Kidney glomerular epithelial cell (primary cell): ENCODE data around the gene PPP6R3.
"Not testable (repeated sequence)": the region's sequence is repeated elsewhere in the genome, so short reads cannot be mapped to it uniquely, and the experiment has no call there.

ENCODE experiments used
- DNase-seq: peaks from one replicate; lab custom pipeline; 2025; lab: John Stamatoyannopoulos, UW

Gene PPP6R3

GRCh38 chr11:68460741-68461574 lies at the start of gene PPP6R3:
Gene PPP6R3, plus strand, starts transcription at chr11:68460752. Its CDS starts 76,913 bp downstream, at chr11:68537665.
- DNase-seq: no peak

GRCh38 chr11:68411501-68411991 lies 49.0 kb upstream of the PPP6R3 start:
- DNase-seq: no peak

GRCh38 chr11:68412593-68413475 lies 47.7 kb upstream of the PPP6R3 start:
- DNase-seq: no peak

GRCh38 chr11:68413591-68413999 lies 47.0 kb upstream of the PPP6R3 start:
- DNase-seq: no peak

GRCh38 chr11:68414496-68415221 lies 45.9 kb upstream of the PPP6R3 start:
- DNase-seq: no peak

- DNase-seq: no peak
Measured at GRCh38 chr11:68416070-68416578, 44.4 kb upstream of the PPP6R3 start.

GRCh38 chr11:68418648-68419047 lies 41.9 kb upstream of the PPP6R3 start:
- no peak for DNase-seq

GRCh38 chr11:68420171-68420570 lies 40.4 kb upstream of the PPP6R3 start:
- no peak for DNase-seq

GRCh38 chr11:68423481-68423880 lies 37.1 kb upstream of the PPP6R3 start:
- no peak for DNase-seq

- no peak for DNase-seq
Measured at GRCh38 chr11:68424101-68424632, 36.4 kb upstream of the PPP6R3 start.

- DNase-seq: no peak
Measured at GRCh38 chr11:68424981-68425865, 35.3 kb upstream of the PPP6R3 start.

GRCh38 chr11:68425866-68426380 lies 34.6 kb upstream of the PPP6R3 start:
- DNase-seq: no peak

- DNase-seq: no peak
Measured at GRCh38 chr11:68429661-68430060, 30.9 kb upstream of the PPP6R3 start.

GRCh38 chr11:68430384-68430783 lies 30.2 kb upstream of the PPP6R3 start:
- no peak for DNase-seq

- no peak for DNase-seq
Measured at GRCh38 chr11:68430801-68431200, 29.8 kb upstream of the PPP6R3 start.

- no peak for DNase-seq
Measured at GRCh38 chr11:68431984-68432645, 28.4 kb upstream of the PPP6R3 start.

GRCh38 chr11:68432874-68433273 lies 27.7 kb upstream of the PPP6R3 start:
- no peak for DNase-seq

GRCh38 chr11:68433541-68433940 lies 27.0 kb upstream of the PPP6R3 start:
- no peak for DNase-seq

GRCh38 chr11:68434159-68434558 lies 26.4 kb upstream of the PPP6R3 start:
- not testable (repeated sequence) for DNase-seq
